NB4 (cell line): ENCODE results near the gene RMC1.

Experiments
- CTCF ChIP-seq: IDR thresholded peaks from one replicate; pipeline ENCODE4 v1.5.1; 2012; ENCODE audit warnings: low read depth, low read length
- POLR2A ChIP-seq: IDR thresholded peaks from 2 replicates; pipeline ENCODE4 v1.6.1; 2011; ENCODE audit warnings: mild to moderate bottlenecking; ENCODE audit not compliant: insufficient read length; ENCODE audit errors: extremely low read depth

- TF ChIP-seq CTCF (no peak), POLR2A (no peak)
Measured at GRCh38 chr18:23567671-23568070, 64.4 kb downstream of the RMC1 start.
